Nucleus accumbens (tissue), 56 donors: ENCODE results near the gene POLR1G.

Experiments used
- DNase-seq, 56 donors: peaks; one replicate each; lab custom pipeline; 2025; lab: John Stamatoyannopoulos, UW

The POLR1G gene, protein sequence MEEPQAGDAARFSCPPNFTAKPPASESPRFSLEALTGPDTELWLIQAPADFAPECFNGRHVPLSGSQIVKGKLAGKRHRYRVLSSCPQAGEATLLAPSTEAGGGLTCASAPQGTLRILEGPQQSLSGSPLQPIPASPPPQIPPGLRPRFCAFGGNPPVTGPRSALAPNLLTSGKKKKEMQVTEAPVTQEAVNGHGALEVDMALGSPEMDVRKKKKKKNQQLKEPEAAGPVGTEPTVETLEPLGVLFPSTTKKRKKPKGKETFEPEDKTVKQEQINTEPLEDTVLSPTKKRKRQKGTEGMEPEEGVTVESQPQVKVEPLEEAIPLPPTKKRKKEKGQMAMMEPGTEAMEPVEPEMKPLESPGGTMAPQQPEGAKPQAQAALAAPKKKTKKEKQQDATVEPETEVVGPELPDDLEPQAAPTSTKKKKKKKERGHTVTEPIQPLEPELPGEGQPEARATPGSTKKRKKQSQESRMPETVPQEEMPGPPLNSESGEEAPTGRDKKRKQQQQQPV

DNA sequence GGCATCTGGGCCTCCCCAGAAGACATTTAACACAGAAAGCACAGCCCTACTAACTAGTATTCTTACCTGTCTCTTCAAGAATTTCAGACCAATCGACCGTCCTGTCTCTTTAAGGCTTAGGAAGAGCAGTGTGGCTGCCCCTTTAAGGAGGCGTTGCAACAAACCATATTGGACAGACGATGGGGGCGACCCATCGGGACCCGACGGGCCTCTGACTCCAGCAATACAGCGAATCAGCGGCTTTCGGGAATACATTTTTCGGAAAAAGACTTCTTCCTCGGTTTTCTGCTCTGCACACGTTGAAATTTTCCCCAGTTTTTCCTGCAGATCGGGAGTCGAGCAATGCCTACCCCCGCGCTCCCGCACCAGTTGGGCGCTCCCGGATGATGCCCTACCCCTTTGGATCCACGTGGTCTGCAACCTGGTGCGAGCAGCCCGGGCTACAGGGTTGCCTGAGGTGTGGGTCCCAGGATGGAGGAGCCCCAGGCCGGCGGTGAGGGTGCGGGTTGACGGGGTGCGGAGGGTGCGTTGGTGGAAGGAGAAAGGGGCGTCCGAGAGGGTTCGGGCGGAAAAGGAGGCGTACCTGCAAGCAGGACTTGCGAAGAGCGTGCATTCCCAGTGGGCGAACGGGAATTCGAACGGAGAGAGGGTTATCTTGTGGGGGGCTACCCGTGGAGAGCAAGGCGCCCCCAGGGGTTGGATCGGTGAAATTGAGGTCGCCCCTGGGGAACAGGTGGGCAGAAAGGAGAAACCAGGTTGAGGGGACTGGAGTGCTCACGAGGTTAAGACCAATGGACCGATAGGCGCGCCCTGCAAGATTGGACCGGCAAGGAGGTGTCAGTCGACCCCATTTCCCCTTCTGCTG, at the start of gene POLR1G:
Gene POLR1G, plus strand, starts transcription at position 419 of the 865 bp plus-strand sequence. Its CDS starts 53 bp downstream, at position 472.
- peak in 54 of 56 donors; percentile 41 to 94 (median 84) for DNase-seq

DNA sequence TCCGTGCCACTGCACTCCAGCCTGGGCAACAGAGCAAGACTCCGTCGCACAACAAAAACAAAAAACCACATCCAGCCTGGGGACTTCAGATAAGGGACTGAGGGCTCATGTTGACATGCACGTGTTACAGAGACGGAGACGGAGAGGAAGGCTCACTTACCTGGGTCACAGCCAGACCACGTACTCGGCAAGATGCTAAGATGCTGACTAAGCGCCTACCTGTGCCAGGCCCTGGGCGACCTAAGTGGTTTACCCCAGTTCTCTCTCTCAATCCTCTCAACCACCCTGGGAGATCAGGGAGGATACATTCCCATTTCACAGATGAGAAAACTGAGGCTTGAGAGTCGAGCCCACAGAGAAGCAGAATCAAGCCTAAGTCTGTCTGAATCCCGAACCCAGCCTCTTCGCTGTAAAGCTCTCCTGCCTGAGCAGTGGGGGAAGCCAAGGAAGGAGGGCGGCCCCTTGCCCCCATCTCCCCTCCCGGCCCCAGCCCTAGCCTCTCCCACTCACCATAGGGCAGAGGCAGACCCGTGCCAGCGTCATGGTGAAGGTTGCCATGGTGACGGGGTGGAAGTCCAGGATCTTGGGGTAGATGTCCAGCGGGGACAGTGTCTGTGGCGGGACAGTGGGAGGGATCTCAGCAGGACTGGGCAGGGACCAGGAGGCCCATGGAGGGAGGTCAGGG, 49.5 kb upstream of the POLR1G start:
- no peak for DNase-seq

DNA sequence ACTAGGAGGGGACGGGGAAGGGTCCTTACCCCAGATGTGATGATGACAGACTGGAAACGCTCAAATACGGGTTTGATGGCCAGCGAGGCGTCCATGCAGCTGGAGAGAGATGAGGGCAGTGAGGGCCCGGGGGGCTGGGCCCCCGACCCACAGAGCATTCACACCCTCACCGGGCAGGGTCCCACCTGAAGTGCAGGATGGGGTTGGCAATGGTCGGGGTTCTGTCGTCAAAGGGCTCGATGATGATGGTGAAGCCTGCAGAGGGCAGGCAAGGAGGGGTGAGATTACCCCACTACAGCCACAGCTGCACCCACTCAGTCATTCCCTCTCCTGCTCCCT, 49.0 kb upstream of the POLR1G start:
- no peak for DNase-seq

DNA sequence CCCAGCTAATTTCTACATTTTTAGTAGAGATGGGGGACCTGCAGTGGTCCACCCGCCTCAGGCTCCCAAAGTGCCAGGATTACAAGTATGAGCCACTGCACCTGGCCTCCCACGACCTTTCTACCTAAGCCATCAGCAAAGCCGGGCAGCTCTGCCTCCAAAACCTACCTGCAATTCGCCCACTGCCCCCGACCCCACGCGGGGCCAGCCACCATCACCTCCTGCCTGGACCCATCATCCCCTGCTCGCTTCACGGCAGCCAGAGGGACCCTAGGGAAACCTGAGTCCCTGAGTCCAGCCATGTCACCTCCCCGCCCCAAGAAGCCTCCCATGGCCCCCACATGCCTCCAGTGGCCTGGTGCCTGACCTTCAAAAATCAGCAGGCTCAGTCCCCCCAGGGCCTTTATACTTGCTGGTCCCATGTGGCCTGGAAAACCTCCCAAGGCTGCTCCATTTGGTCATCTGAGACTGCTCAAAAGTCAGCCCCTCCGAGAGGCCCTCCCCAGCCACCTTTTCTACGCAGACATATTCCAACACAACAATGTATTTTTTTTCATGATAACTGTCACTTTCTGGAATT, 48.1 kb upstream of the POLR1G start:
- no peak for DNase-seq

DNA sequence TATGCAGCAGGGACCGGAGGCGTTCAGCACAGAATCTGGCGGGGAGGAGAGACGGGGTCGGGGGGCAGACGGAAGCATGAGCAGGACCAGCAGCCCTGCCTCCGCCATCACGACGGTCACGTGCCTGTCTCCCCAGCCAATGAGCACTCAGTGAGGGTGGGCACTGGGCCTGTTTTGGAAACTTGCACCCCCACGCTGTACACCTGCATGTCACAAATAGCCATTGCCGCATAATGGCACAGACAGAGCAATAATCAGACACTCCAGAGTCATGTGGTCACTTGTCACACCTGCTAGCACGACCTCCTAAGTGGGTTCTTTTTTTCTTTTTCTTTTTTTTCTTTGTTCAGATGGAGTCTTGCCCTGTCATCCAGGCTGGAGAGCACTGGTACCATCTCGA, 44.8 kb upstream of the POLR1G start:
- no peak for DNase-seq

DNA sequence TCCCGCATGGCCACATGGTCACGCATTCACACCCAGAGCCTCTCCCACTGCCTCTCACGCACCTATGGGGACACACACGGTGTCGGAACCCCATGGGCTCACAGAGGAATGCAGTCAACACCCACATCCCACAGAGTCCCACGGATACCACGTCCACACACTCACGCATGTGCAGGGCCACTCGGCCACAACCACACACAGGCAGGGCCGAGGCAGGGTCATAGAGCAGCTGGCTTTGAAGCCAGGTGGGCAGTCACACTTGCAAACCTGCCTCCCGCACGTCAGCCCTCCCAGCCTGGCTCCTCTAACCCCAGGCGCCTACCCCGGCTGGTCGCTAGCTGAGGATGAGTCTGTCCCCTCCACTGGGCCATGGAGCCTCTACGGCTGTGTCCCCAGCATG, 44.2 kb upstream of the POLR1G start:
- DNase-seq = no peak

DNA sequence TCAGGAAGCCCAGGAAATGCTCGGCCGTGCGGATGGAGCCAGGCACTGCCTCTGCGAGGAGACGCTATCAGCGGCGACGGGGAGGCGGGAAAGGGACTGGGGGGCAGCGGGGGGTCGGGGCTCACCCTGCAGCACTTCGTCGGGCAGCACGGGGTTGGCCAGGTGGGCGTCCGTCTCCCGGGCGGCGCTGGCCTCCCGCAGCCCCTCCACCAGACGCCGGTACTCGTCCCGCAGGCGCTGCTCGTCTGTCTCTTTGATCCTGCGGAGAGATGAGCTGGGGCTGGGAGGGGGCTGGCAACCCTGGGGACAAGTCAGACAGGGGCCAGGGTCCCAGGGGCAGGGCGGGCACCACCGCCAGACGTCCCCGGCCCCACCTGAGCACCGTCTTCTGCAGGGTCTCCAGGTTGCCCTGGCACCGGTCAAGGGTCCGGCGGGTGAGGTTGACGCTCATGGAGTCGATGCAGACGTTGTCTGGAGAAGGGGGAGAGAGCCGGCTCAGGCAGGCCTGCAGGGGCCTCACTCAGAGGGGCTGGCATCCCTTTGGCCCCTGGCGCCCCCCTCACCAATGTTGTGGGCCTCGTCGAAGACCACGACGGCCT, 42.5 kb upstream of the POLR1G start:
- no peak for DNase-seq

DNA sequence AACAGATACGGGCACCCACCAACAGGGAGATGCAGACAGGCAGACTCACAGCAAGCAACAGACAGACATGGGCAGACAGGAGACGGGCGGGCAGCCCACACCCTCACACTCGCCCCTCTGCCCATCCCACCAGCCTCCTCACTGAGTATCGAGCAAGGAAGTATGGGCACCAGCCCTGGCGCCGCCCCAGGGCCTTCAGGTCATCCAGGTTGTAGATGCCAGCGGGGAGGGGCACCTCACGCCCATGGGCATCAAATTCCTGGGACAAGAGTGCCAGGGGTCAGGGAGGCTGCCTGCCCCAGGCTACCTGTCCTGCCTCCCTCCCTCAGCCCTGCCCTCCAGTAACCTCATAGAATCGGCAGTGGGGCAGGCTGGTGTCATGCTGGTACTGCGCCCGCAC, 41.7 kb upstream of the POLR1G start:
- no peak for DNase-seq

DNA sequence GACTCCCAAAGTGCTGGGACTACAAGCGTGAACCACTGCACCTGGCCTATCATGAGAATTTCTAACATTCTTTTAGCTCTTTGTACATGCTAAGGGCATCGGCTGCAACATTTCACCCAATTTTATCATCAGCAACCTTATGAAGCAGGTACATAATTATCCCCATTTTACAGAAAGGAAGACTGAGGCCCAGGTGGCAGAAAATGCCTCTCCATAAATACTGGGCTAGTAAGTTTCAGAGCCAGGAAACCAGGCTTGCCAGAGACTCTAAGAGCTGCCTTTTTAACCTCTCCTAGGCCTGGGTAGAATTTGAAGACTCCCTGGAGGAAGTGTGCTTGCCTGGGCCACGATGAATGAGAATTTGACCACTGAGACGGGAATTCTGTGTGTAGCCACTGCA, 38.3 kb upstream of the POLR1G start:
- no peak for DNase-seq

DNA sequence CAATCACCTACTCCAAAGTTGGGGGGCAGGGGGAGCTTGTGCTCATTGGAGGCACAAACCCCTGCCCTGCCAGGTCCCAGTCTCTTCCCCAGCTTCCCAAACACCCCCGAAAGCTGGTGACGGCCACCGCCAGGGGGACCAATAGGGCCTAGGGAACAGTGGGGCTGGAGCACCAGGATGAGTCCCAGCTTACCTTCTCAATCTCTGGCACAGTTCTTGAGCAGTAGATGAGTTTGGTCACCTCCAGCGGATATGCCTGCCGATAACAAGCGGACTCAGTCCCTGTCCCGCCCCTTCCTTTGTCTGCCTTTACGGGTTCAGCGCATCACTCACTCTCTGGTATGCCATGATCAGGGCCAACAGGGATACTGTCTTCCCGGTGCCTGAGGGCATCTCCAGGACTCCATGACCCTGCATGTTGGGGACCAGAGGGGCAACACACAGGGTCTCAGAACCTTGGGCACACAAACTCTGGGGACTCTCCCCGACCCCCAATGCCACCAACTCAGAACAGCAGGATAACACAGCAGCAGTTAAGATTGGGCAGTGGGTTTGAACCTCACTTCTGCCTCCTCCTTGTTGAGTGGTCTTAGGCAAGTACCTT, 37.6 kb upstream of the POLR1G start:
- no peak for DNase-seq

DNA sequence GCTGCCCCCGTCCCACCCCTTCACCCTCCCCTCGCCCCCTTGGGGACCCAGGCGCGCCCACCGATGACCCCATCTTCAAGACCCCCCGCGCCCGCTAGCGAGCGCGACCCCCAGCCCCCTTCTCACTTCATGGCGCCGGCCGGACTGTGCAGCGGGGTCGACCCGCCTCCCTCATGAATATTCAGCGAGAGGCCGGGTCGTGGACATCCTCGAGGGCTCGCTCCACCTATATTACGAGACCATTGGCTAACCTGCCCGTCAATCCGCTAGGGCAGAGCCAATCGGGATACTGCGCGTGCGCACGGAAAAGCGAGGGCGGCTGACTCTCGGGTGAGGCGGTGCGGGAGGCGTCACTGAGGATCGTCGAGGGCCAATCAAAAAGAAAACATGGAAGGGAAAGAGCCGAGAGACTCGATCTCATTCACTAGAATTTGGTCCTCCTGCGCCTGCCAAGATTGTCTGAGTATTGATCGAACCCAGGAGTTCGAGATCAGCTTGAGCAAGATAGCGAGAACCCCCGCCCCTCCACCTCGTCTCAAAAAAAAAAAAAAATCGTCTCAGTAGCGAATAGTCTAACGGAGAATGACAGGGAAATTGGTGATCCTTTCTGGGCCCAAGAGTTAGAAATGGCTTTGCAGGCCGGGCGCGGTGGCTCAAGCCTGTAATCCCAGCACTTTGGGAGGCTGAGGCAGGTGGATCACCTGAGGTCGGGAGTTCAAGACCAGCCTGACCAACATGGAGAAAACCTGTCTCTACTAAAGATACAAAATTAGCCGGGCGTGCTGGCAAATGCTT, 35.8 kb upstream of the POLR1G start, which contains the start of gene ERCC2:
Gene ERCC2, minus strand, starts transcription at position 164 of the 795 bp plus-strand sequence. Its CDS starts 33 bp downstream, at position 131.
- DNase-seq = peak; percentile 84 to 100 (median 98)

DNA sequence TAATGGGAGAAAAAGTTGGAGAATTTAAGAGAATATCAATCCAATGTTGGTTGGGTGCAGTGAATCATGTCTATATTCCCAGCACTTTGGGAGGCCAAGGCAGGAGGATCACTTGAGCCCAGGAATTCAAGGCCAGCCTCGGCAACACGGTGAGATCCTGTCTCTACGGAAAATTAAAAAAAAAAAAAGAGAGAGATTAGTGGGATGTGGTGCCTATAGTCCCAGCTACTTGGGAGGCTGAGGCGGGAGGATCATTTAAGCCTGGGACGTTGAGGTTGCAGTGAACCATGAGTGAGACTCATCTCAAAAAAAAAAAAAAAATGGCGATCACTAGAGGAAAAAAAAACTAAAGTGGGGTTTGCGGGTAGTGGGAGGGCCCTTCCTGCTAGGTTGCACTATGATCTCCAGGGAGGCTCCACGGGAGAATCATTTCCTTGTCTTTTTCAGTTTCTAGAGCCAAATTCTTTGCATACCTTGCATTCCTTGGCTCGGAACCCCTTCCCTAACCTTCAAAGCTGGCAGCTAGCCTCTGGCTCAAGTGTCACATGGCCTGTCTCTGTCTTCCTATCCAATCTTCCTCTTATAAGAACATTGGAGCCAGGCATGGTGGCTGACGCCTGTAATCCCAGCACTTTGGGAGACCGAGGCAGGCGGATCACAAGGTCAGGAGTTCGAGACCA, 30.3 kb upstream of the POLR1G start:
- no peak for DNase-seq

DNA sequence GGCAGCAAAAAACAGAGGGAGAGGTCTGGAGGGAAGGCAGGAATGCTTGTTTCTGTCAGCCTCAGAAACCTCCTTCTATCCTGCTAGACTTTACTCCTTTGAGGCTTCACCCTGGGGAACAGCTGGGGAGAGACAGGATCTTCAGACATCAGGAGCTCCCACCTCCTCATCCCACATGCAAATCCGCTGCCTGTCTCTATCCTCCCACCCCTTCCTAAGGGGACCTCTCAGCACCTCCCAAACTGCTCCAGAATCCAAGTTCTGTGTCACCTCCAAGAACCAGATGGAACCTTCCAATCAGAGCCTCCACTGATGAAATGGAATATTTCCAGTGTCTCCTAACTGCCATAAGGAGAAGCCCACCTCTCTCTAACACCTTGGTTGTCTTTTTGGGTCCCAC, 26.3 kb upstream of the POLR1G start:
- peak in 5 of 56 donors; percentile 1 to 21 (median 10) for DNase-seq

DNA sequence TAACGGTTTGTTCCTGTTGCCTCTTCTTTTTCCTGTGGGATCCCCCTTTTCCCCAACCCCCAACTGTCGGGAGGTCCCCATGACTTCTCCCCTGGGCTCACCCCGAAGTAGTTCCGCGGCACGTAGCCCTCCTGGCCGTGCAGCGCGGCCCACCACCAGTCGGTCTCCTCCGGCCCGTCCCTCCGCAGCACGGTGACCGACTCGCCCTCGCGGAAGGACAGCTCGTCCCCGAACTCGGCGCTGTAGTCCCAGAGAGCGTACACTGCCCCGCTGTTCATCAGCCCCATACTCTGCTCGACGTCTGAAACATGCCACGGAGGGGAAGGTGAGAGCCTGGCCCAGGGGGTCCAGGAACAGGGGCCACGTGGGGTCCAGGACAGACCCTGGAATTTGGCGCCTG, 24.0 kb upstream of the POLR1G start:
- DNase-seq = no peak

DNA sequence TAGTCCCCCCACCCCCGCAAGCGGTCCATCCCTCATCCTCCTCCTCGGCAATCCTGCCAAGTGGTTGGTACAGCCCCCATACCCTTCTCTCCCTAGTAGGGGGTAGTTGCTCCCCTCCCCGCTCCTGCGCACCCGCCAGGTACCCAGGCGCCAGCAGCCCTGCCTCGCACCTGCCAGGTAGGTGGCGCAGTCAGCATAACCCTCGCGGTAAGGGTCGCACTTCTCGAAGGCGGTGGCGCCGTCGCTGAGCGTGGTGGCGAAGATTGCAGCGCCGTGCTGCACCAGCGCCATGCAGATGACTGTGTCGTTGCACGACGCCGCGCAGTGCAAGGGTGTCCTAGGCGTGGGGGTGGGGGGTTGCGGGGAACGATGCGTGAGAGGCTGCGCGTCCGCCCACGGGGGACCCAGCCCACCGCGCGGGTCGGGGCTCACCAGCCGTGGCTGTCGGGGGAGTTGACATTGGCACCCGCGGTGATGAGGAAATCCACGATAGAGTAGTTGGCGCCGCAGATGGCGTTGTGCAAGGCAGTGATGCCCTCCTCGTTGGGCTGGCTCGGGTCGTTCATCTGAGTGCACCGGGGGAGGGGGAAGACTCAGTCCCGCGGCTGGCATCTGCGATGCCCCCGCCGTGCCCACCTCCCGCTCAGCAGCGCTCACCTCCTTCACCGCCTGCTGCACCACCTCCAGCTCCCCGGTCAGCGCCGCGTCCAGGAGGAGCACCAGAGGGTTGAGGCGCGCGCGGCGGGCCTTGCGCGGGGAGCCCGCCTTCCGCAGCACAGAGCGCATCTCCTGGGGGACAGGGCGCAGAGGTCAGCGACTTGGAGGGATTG, 20.8 kb upstream of the POLR1G start:
- no peak for DNase-seq

DNA sequence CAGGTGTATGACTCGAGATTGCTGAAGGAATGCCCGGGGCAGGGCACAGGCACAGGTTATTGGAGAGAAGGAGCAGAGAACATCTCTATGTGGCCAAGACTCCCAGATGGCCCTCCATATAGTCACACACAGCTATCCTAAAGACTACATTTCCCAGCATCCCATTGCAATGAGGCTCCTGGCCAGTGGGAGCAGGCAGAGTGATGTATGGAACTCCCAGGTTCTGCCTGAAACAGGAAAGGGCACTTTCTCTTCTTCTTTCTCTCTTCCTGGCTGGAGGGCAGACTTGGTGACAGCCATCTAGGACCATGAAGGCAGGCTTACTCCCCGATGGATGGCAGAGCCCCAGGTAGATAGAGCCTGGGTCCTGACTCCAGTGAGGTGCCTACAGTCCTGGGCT, 15.1 kb upstream of the POLR1G start:
- no peak for DNase-seq
